MCF 10A (cell line): Measurements from ENCODE around the gene DIDO1. TPM values are rescaled to one million over a fixed set of nuclear protein-coding genes. Genes with fewer than 3 reads are reported as not detected.

Source experiments
- BruUV-seq: library from RNA; stranded (reverse); fragments of 400-500 nt; replicated peaks from 2 replicates; lab custom pipeline; 2021; lab: Mats Ljungman, UMichigan
- CTCF ChIA-PET: fragments of 300-600 bp; sonication (Branson Sonifier 250); formaldehyde crosslinking; extraction: SDS; loops from one replicate; lab custom pipeline; 2021; ENCODE audit warnings: antibody characterized with exemption, inconsistent platforms; lab: Yijun Ruan, JAX
- POLR2A ChIA-PET: fragments of 300-600, 350-650 bp; sonication (Branson Sonifier 250); formaldehyde crosslinking; extraction: SDS; loops from one replicate; lab custom pipeline; 2020; ENCODE audit warnings: antibody characterized with exemption, inconsistent platforms; lab: Yijun Ruan, JAX
- DNase-seq: peaks from one replicate; pipeline ENCODE4 v3.0.0-alpha.2; 2018; ENCODE audit not compliant: unreplicated experiment
- H3K27ac Mint-ChIP-seq: one replicate; pipeline ENCODE4 v1.8.0; 2022; ENCODE audit warnings: mild to moderate bottlenecking, low read depth, mixed read lengths; ENCODE audit not compliant: unreplicated experiment
- H3K27me3 Mint-ChIP-seq: one replicate; pipeline ENCODE4 v1.8.0; 2022; ENCODE audit warnings: mixed read lengths; ENCODE audit not compliant: insufficient read depth, unreplicated experiment
- H3K36me3 Mint-ChIP-seq: one replicate; pipeline ENCODE4 v1.8.0; 2022; ENCODE audit warnings: mild to moderate bottlenecking, moderate library complexity, mixed read lengths; ENCODE audit not compliant: insufficient read depth, unreplicated experiment
- H3K4me1 Mint-ChIP-seq: one replicate; pipeline ENCODE4 v1.8.0; 2022; ENCODE audit warnings: mixed read lengths; ENCODE audit not compliant: insufficient read depth, unreplicated experiment
- H3K4me3 Mint-ChIP-seq: one replicate; pipeline ENCODE4 v1.8.0; 2022; ENCODE audit warnings: mild to moderate bottlenecking, moderate library complexity, mixed read lengths; ENCODE audit not compliant: unreplicated experiment
- H3K9me3 Mint-ChIP-seq: one replicate; pipeline ENCODE4 v1.8.0; 2022; ENCODE audit warnings: mixed read lengths; ENCODE audit not compliant: unreplicated experiment
- CTCF ChIP-seq: fragments of 200-600 bp; IDR thresholded peaks from one replicate; pipeline ENCODE4 v1.8.0; 2022; ENCODE audit warnings: antibody characterized with exemption, mild to moderate bottlenecking; ENCODE audit not compliant: unreplicated experiment
- intact Hi-C: fragments of 100-400 bp; cut with micrococcal nuclease; formaldehyde crosslinking; loops from 2 replicates; pipeline ENCODE4 v1.14.1; 2022
- total RNA-seq: library from RNA; stranded (reverse); gene quantifications from 2 replicates; pipeline ENCODE4 v1.2.3, GENCODE V29; 2022

Gene DIDO1
- total RNA-seq, 1 experiment from 2014 or later, result 36.8 TPM

- DNase-seq, result no peak
- Mint-ChIP-seq H3K9me3 (no peaks in the 10 kb centered on the region), H3K36me3 (peaks cover 41% of the 10 kb centered on the region), H3K27ac (no peak overlapping the region), H3K27me3 (no peaks in the 10 kb centered on the region), H3K4me3 (no peak overlapping the region), H3K4me1 (peaks cover 2% of the 10 kb centered on the region)
- intact Hi-C loops, result no loop called here
- BruUV-seq, result no TSS peak
- CTCF ChIA-PET, result interaction anchor here (0.6 kb wide), 1 partner anchor 501 kb away, joined by 3 read pairs; no protein-coding TSS in a partner anchor
- no peak for TF ChIP-seq CTCF
- POLR2A ChIA-PET, result interaction anchor here (1.1 kb wide), 1 partner anchor 30 kb away, joined by 4 read pairs; no protein-coding TSS in a partner anchor
Measured at GRCh38 chr20:62879275-62880146, 46.8 kb downstream of the DIDO1 start.

- Mint-ChIP-seq H3K4me3 (no peak overlapping the region), H3K36me3 (peaks cover 43% of the 10 kb centered on the region), H3K27me3 (no peaks in the 10 kb centered on the region), H3K9me3 (no peaks in the 10 kb centered on the region), H3K4me1 (peaks cover 6% of the 10 kb centered on the region), H3K27ac (no peak overlapping the region)
- ChIA-PET CTCF (interaction anchor here (0.6 to 1.3 kb wide), 2 partner anchors 22 to 500 kb away, joined by 3 read pairs; no protein-coding TSS in a partner anchor), POLR2A (interaction anchor here (1.1 to 2.4 kb wide), 2 partner anchors 9 to 29 kb away, joined by 4 to 8 read pairs; no protein-coding TSS in a partner anchor)
- TF ChIP-seq CTCF, result no peak
- intact Hi-C loops, result no loop called here
- no peak for DNase-seq
- TSS peak; percentile 13 for BruUV-seq
Measured at GRCh38 chr20:62878244-62879038, 47.9 kb downstream of the DIDO1 start.

GRCh38 chr20:62876902-62877816, 49.1 kb downstream of the DIDO1 start:
- POLR2A ChIA-PET, result interaction anchor here (0.6 to 2.4 kb wide), 4 partner anchors 8 to 61 kb away, joined by 3 to 11 read pairs (median 6); partner anchors contain the start of gene GID8
- CTCF ChIA-PET, result interaction anchor here (0.6 to 2.6 kb wide), 8 partner anchors 8 to 377 kb away, joined by 3 to 7 read pairs (median 4); no protein-coding TSS in a partner anchor

More at GRCh38 chr20:62876902-62877816, 49.1 kb downstream of the DIDO1 start:
- Mint-ChIP-seq H3K4me3 (no peak overlapping the region), H3K36me3 (peaks cover 39% of the 10 kb centered on the region), H3K9me3 (no peaks in the 10 kb centered on the region), H3K27me3 (no peaks in the 10 kb centered on the region), H3K4me1 (peaks cover 6% of the 10 kb centered on the region), H3K27ac (no peak overlapping the region)
- intact Hi-C loops, result no loop called here
- DNase-seq, result no peak
- BruUV-seq, result no TSS peak
- TF ChIP-seq CTCF, result no peak
